Stimulated activated CD4-positive, alpha-beta T cell treated with anti-CD3 and anti-CD28 coated beads, TNF-alpha, amount 100 ng/mL, for 4 hours (primary cell): Measurements from ENCODE around the gene ATF6.
"Not testable (repeated sequence)": the region's sequence is repeated elsewhere in the genome, so short reads cannot be mapped to it uniquely, and the experiment has no call there.

Source experiments
- DNase-seq, 3 experiments: peaks; one replicate each; pipeline ENCODE4 v3.0.0-alpha.2; 2020; ENCODE audit warnings: low read depth in 3 of 3

Gene ATF6

DNA sequence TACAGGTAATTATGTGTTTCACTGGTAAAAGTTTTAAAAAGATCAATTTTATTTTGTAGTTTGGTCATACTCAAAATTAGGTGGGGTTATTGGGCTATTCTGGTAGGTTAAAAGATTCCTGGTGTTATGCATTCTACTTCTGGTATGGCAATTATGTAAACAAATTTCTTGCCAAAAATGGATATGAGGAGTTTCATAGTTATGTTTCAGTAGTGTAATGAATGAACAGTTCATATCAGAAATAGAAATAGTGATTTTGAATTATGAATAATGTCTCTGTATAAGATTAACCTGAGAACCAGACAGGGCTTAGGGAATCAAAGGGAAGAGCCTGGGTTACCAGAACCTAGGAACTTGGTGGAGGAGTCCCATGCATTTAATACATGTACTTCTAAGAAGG is 15.9 kb downstream of the ATF6 start:
- no peak for DNase-seq

DNA sequence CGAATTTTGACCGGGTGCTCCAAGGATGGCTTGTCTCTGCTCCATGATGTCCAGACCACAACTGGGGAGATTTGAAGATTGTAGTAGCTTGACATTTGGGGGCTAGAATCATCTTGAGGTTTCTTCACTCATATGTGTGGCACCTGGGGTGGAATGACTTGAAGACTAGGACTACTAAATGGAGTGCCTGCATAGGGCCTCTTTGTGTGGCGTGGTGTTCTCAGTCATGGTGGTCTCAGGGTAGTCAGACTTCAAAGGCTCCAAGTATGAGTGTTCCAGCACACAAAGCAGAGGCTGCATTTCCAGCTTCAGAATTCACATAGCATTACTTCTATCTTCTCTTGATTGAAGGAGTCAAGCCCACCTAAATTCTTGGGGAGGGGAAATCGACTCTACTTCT is 16.8 kb downstream of the ATF6 start:
- no peak for DNase-seq

DNA sequence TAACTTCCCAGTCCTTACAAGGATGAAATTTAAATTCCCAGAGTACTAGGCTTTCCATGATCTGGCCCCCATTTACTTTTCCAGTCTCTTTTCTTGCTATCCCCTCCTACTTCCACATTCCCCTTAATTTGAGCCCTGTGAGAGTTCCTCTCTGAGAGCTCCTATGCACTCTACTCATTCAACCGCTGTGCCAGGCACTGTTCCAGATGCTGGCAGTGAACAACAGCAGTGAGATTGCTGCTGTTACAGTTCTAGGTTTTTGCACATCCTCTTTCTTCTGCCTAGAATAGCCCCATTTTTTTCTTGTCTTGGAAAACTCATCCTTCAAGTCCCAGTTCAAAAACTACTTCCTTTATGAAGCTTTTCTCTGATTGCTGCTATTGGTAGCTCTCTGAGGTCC is 18.8 kb downstream of the ATF6 start:
- no peak for DNase-seq

DNA sequence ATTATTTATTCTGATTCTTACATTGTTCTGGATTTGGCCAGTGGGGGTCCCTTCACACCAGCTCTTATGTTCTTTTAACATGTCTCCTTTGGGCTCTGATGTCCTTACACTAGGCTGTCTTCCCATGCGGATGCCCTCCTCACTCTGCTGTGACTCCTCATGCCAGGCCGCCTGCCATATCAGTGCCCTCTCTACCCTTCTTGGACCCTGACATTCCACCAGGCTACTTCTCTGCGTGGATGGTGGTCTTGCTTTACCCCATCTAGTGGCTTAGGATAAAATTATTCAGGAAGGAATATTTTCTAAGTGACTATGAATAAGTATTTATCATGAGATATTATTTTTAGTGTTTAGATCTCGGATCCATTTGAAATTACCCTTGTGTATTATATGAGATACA is 21.2 kb downstream of the ATF6 start:
- no peak for DNase-seq

DNA sequence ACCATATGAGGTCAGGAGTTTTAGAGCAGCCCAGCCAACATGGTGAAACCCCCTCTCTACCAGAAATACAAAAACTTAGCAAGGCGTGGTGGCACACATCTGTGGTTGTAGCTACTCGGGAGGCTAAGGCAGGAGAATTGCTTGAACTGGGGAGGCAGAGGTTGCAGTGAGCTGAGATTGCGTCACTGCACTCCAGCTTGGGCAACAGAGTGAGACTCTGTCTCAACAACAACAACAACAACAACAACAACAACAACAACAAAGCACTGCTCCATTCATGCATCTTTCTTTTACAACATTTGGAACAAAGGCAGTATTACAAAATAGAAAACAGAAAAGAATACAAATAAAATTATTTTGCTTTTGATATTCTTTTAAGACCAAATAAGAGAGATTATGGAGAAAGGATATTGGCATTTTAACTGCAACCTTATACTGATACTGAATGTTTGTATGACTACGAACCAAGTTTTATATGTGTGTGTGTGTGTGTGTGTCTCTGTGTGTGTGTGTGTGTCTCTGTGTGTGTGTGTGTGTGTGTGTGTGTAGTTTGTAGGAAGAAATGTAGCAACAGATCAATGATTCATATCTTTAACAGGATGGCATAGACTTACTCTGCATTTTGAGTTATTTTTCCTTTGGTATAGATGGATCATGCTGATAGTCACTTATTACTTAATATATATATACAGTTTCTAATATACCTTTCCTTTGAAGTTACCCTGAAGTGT is 24.6 kb downstream of the ATF6 start:
- no peak for DNase-seq

DNA sequence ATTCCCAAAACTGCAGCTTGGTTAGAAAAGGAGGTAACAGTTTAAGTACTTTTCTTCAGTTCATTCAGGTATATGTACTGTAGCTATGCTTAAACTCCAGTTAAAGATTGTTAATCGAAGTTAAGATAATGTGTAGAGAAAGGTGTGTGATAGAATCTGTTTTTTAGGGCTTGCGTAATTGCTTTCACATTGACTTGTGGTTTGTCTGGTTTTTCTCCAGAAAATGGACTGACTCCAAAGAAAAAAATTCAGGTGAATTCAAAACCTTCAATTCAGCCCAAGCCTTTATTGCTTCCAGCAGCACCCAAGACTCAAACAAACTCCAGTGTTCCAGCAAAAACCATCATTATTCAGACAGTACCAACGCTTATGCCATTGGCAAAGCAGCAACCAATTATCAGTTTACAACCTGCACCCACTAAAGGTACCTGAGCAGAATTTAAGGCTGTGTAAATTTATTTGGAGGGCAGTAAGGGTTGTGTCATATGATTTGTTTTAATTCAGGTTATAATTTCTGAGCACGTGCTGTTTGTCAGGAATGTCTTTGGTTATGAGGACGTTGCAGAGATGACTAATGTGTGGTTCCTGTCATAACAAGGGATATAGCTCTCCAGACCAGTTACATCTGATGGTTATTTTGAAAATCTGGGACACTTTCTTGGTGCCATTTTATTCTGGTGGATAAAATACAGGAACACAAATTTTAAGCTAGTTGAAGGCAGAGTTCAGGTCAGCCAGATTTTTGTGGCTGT is 26.0 kb downstream of the ATF6 start:
- DNase-seq = no peak

DNA sequence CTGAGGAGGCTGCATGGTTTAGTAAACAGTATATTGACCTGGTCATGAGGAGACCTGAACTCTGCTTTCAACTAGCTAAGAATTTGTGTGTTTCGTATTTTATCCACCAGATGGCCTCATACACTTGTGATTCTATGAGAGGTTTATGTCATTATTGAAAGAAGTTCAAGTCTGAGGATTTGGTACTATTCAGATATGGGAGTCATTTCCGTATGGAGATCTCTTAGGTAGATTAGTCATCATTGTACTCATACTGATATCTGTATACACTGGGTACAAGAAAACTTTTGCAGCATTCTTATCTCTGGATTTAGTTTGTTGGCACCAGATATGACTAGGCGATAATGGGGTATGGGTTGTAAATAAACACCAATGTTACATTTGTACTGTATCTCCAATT is 26.6 kb downstream of the ATF6 start:
- no peak for DNase-seq

DNA sequence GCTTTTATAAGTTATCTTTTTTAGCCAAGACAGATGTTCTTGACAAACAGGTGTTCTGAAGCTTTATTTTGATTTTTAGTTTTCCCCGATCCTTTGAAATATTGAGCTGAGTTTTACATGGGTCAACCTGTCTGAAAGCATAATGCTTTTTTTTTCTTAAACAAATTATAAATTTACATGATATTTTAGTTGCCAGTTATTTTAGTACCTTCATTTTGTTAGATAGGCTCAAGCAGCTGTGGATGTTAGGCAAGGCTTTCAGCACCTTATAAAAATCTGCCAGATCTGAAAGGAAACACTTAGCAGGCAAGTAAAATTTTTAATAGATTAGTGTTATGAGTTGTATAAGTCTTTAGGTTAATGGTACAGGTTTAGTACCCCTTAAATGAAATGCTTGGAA is 33.7 kb downstream of the ATF6 start:
- no peak for DNase-seq

DNA sequence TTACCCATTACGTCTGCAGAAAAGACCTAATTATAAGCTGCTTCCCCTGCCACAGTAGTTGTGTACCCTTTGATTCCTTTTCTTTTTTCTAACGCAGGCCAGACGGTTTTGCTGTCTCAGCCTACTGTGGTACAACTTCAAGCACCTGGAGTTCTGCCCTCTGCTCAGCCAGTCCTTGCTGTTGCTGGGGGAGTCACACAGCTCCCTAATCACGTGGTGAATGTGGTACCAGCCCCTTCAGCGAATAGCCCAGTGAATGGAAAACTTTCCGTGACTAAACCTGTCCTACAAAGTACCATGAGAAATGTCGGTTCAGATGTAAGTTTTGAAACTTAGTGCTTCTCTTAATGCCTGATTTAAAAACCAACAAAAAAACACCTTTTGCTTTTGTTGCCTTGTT is 35.8 kb downstream of the ATF6 start:
- DNase-seq = no peak

DNA sequence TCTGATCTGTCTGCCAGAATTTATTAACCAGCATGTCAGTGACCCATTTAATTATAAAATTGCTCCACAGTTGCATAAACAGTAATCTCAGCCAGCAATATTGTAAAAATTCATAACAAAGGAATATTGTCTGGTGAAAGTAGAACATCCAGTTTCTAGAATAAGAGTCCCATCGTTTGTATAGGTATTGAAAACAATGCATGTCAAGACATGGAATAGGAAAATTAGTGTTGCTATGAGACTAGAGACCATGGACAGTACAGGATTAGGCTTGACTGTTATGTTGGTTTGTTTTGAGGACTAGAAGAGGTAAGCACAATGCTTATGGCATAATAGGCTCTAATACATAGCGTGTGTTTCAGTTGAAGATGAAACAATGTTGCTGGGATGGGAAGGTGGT is 37.1 kb downstream of the ATF6 start:
- DNase-seq = no peak

DNA sequence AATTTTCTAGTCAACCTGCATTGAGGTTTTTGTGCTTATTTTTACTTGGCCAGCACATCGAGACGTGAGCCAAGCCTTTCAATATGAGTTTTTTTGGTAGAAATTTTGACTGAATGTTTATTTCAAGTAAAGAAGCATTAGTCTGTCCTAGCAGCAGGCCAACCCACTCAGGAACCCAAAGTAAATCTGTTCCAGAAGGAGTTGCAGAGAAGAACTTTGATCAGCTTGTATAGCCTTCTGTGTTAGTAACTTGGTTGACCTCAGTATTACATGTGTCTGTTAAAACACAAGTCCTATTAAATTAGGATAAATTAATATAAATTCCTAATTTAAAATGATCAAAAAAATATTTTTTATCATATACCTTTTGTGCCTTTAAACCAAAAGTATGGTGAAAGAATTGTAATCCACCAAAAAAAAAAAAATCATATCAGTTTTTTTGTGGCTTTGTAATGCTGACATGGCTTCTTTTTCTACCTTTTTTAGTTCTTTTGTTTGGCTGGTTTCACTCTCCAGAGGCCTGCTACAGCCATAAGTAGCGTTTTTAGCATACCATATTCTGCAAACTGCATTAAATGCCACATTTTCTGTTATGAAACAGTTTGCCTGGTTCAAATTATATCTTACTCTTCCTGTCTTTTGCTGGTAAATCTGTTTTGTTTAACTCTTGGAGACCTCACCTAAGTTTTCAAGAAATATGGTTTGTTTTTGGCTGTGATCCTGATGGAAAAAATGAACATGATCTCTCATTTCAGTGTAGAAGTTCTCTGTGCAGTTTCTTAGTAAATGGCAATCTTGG is 39.5 kb downstream of the ATF6 start:
- no peak for DNase-seq

DNA sequence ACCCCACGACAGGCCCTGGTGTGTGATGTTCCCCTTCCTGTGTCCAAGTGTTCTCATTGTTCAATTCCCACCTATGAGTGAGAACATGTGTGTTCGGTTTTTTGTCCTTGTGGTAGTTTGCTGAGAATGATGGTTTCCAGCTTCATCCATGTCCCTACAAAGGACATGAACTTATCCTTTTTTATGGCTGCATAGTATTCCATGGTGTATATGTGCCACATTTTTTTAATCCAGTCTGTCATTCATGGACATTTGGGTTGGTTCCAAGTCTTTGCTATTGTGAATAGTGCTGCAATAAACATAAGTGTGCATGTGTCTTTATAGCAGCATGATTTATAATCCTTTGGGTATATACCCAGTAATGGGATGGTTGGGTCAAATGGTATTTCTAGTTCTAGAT is 43.1 kb downstream of the ATF6 start:
- not testable (repeated sequence) for DNase-seq

DNA sequence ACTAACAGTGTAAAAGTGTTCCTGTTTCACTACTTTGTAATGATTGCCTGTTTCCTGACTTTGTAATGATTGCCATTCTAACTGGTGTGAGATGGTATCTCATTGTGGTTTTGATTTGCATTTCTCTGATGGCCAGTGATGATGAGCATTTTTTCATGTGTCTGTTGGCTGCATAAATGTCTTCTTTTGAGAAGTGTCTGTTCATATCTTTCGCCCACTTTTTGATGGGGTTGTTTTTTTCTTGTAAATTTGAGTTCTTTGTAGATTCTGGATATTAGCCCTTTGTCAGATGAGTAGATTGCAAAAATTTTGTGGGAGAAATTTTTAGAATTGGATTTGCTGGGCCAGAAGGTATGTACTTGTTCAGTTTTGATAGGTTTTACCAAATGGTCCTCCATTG is 43.5 kb downstream of the ATF6 start:
- not testable (repeated sequence) for DNase-seq

DNA sequence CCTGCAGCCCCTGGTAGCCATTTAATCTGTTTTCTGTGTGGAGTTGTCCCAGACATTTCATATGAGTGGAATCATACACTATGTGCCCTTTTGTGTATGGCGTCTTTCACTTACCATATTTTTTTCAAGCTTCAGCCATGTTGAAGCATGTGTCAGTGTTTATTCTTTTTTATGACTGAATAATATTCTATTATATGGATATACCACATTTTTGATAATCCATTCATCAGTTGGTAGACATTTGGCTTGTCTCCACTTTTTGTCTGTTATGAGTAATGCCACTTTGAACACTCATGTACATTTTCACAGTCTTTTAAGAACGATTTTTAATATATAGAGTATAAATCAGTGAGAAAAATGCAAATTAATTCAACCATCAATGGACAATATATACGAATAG is 44.7 kb downstream of the ATF6 start:
- DNase-seq = no peak

DNA sequence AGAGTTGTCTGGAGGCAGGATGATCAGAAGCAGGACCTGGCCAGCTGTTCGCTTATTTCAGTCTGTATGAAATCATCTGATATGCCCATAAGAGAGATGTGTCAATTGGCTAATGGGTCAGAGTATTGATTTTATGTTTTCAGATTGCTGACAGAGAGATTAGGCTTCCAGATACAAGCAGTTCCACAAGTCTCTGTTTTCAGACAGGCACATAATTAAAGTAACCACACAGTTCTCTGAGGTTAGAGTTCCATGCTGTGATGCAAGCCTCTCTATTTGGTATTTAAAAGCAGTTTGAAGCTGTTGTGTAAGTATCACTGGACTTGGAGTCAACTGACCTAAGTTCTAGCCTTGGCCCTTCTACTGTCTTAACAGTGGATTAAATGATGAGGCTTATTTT is 50.1 kb downstream of the ATF6 start:
- no peak for DNase-seq

DNA sequence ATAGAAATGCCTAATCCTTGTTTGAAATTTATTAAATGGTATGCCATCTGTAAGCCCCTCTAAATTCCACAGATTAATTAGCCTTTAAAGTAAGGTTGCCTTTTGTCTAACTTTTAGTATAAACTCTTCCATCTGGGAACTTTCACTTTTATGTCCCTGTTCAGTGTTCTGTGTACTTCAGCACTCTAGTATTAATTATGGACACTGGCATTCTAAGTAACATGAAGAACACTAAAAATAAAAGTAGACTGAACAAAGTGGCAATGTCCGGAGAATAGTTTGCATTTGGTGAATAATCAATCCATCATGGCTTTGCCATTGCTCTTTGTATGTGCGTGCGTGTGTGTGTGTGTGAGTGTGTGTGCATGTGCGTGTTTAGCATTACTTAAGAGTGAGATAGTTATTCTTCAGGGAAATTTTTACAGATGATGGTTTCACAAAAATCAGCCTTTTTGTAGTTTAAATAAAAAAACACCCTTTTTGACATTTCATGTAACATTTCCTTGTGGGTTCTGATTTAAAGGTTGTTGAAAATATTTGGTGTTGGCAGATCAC is 51.1 kb downstream of the ATF6 start:
- no peak for DNase-seq

DNA sequence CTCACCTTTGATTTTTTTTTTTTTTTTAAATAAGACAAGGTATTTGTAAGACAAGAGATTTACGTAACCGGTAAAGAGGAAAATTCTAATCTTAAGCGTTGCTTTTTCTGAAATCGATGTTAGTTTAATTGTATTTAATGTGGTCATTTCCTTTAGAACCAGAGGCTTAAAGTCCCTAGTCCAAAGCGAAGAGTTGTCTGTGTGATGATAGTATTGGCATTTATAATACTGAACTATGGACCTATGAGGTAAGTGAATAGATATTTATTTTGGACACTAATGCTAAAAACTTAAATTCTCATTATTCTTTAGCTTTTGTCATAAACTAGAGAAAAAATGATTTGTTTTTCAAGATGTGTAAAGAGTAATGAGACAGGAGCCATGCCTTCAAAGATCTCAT is 54.8 kb downstream of the ATF6 start:
- no peak for DNase-seq

DNA sequence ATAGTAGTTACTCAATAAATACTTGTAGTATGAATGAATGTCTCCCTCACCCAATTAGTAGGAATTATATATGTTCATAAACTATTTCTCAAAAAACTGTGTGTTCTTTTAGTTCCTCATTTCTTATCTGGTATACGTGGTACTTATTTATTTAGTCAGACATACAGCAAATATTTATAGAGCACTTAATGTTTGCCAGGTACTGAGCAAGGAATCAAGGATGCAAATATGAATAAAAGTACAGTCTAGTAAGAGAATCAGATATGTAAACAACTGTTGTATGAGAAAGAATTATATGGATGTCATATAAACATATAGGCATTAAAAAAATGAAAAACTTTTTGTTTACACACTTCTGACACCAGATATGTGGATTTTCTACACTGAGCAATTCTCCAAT is 58.5 kb downstream of the ATF6 start:
- no peak for DNase-seq

DNA sequence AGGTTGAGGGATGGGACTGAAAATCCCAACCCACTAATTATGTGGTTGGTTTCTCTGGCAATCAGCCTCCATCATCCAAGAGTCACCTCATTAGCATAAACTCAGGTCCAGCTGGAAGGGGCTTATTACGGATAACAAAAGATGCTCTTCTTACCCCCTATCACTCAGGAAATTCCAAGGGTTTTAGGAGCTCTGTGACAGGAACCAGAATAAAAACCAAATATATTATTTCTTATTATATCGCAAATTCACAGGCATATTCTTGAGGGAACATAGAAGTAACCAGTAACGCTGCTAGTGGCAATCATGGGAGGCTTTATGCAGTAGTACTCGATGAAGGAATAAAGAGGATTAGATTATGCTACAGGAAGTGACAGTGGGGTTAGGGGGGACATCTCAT is 59.7 kb downstream of the ATF6 start:
- no peak for DNase-seq

DNA sequence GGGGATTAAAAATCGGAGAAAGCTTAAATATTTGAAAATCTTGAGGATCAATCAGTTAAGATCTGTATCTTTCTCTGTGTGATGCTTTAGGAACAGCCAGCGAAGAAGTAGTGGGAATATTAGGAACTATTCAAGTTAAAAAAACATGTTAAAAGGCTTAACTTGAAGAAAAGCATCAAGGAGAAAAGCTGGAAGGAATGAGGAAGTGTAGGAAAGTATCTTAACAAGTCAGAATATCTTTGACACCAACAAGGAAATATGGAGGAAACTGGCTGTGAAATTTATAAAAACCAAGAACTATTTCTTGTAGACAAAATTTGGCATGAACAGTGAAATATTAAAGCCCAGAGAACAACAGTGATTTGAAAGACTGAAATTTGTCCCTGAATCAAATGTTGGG is 60.4 kb downstream of the ATF6 start:
- DNase-seq = no peak

DNA sequence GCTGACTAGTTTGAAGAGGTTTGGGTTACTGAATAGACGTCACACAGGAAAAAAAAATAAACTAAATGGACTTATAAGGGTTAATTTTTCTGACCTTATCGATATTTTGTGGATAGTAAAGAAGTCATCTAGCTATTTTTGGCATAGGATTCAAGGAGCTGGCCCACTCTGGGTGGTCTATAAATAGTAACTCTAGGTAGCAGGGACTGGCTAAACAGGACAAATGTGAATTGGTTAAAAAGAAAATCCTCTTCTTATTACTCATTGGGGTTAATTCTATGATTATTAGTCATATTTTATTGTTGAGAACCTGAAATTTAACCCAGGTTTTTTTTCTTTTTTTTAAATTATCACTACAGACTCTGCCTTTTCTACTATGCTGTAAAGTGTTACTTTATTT is 61.7 kb downstream of the ATF6 start:
- no peak for DNase-seq

DNA sequence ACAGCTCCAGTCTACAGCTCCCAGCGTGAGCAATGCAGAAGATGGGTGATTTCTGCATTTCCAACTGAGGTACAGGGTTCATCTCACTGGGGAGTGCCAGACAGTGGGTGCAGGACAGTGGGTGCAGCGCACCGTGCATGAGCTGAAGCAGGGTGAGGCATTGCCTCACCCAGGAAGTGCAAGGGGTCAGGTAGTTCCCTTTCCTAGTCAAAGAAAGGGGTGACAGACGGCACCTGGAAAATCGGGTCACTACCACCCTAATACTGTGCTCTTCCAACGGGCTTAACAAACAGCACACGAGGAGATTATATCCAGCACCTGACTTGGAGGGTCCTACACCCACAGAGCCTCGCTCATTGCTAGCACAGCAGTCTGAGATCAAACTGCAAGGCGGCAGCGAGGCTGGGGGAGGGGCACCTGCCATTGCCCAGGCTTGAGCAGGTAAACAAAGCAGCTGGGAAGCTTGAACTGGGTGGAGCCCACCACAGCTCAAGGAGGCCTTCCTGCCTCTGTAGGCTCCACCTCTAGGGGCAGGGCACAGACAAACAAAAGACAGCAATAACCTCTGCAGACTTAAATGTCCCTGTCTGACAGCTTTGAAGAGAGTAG is 66.3 kb downstream of the ATF6 start:
- not testable (repeated sequence) for DNase-seq
